NCI-H82 (cell line): Measurements from ENCODE around the gene MCRIP1.

Experiments used
- DNase-seq: peaks from one replicate; lab custom pipeline; 2025; lab: John Stamatoyannopoulos, UW

MCRIP1 gene

DNA sequence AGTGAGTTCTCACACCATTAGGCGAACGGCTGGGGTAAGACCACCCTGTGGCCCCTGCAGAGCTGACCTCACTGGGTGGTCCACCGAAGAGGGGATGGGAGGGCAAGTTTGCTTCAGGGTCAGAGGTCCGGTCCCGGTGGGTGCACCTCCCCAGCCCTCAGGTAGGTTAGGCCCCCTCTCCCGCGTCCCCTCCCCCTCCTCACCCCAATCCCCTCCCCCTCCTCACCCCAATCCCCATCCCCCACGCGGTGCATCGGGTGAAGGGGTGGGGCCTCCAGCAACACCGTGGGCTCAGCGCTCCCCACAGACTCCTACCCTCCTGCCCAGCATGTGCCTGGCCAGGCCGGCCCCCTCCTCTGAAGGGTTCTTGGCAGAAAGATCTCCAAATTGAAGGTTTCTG is 13.4 kb downstream of the MCRIP1 start:
- no peak for DNase-seq

DNA sequence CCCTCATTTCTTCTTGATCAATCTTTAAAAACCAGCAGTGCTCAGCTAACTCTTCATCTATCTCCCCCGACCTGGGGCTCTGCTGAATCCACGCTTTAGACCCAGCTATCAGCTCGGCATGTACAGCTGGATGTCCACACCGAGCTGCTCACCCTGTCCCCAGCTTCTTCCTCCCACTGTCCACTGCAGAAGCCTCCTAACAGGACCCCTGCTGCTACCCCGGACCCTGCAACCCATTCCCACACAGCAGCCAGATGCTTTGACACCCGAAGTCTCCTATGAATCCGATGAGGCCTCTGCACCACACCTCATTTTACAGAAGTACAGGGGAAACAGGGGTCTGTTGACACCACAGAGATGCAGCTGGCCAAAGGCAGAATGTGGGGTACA is 15.3 kb downstream of the MCRIP1 start:
- no peak for DNase-seq

DNA sequence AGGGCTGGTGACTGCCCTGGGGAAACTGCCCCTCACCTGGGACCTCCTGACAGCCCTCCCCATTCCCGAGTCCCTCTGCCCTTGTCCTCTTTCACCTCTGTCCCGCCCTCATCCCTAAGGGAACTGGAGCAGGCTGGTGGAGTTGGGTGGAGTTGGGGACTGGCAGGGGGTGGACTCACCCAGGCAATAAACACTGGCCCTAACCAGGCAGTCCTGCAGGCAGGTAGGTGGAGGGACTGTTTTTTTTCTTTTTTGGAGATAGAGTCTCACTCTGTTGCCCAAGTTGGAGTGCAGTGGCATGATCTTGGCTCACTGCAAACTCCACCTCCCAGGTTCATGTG is 17.5 kb downstream of the MCRIP1 start:
- no peak for DNase-seq

DNA sequence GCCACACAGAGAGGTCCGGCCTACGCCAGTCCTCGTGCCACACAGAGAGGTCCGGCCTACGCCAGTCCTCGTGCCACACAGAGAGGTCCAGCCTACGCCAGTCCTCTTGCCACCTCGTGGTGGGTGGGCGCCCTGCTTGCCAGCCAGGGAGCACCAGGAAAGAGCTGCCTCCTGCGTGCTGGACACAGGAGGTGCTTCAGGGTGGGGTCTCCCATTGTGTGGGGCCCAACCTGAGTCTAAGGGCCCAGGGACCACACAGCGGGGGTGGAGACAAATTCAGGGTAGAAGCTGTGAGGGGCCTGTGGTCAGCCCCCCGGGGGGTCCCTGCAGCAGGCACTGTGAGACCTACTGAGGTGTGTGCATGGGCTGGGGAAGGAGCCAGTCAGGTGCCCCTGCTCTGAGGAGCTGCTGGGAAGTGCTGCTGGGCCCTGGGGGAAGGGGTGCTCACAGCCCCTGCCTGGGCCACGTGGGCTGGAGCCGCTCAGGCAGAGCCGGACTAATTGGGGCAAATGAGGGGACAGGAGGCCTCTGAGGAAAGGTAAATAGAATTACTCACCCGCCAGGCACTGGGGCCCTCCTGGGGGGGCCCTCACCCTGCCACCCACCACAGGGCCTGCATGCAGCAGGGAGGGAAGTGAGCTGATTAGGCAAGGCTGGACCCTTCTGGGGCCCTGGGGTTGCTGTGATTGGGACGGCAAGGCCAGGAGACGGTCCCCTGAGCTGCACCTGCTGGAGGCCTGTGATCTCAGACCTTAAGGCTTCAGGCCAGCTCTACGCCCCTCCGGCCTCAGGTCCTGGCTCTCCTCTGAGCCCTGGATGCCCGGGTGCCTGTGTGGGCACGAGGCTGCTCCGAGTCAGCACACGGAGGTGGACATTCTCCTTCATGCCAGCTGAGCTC is 18.1 kb downstream of the MCRIP1 start:
- peak; percentile 81 for DNase-seq

DNA sequence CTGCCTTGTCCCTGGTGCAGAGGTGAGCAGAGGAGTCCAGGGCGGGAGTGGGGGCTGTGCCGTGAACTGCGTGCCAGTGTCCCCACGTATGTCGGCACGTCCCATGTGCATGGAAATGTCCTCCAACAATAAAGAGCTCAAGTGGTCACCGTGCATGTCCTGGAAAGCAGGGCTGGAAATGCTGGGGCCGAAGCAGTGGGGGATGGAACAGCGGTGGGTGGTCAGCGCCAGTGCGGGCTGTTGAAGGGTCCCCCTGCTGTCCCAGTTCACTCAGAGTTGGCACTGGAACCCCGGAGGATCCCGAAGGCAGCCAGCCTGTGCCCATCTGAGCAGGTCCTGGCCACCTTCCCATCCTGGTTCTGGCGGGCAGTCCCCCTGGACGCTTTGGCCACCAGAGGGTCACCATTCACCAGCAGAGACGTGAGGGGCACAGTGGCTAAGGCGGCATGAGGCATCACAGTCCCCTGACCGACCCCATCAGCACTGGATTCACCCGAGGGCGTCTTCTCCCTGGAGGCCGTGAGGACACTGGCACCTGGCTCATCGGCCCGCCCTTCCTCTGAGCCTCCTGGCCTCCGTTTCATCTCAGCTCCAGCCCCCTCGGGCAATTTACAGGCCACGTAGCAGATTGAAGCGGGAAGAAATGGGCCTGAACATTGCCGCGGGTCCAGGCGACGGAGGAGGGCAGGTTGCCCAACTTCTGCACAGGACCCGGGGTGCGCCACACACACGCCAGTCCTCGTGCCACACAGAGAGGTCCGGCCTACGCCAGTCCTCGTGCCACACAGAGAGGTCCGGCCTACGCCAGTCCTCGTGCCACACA is 19.0 kb downstream of the MCRIP1 start:
- DNase-seq: no peak

DNA sequence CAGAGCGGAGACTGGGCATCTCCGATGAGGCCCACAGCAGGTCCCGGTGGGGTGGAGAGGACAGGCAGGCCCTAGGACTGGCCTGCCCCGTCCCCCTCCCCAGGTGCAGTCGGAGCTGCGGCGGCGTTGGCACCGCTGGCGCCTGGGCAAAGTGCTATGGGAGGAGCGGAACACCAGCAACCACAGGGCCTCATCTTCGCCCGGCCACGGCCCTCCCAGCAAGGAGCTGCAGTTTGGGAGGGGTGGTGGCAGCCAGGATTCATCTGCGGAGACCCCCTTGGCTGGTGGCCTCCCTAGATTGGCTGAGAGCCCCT is 19.8 kb downstream of the MCRIP1 start:
- no peak for DNase-seq

DNA sequence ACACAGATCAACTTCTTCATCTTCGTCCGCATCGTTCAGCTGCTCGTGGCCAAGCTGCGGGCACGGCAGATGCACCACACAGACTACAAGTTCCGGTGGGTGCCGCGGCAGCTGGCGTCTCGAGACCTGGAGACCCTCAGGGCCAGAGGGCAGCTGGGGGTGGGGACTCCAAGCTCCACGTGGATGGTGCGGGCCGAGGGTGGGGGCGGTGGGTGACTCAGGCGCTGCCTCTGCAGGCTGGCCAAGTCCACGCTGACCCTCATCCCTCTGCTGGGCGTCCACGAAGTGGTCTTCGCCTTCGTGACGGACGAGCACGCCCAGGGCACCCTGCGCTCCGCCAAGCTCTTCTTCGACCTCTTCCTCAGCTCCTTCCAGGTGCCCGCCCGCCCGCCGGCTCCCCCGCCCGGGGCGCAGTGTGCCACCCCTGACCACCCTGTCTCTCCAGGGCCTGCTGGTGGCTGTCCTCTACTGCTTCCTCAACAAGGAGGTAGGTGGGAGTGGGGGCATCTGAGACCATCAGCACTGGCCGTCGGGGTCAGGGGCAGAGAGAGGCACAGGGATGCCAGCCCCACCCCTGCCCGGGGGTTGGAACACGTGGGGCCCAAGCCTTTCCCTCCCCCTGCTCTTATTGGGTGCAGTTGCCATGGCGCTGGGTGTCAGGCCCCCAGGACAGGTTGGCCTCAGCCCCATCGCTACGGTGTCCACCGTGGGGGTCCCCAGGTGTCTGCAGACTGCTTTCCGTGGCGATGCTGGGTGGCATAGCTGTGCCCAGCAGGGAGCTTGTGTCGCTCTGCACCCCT is 20.3 kb downstream of the MCRIP1 start:
- DNase-seq: no peak

DNA sequence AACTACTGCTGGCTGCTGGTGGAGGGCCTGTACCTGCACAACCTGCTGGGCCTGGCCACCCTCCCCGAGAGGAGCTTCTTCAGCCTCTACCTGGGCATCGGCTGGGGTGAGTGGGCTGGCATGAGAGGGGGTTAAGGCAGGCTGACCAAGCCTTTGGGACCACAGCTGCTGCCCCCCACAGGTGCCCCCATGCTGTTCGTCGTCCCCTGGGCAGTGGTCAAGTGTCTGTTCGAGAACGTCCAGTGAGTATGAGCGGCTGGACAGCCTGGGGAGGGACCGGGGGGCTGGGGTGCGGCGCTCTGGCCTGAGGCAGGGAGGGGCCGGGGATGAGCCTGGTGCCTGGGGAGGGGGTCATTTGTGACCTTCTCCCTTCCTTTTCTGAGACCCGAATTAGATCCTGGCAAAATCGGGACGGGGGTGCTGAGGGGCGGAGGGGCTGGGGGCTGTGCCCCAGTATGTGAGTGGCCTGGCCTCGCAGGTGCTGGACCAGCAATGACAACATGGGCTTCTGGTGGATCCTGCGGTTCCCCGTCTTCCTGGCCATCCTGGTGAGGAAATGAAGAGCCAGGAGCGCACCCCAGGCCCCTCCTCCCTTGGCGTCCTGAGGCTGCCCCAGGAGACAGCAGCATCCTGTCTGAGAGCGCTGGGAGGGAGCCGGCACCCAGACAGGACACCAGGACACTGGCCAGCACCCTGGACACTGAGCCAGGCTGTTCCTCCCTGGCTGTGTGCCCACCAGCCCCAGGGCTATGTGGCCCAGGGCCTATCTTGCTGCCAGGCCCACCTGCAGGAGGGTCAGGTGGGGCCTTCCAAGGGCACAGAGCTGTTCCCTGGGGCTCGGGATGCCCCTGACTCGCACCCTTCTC is 21.2 kb downstream of the MCRIP1 start:
- no peak for DNase-seq

DNA sequence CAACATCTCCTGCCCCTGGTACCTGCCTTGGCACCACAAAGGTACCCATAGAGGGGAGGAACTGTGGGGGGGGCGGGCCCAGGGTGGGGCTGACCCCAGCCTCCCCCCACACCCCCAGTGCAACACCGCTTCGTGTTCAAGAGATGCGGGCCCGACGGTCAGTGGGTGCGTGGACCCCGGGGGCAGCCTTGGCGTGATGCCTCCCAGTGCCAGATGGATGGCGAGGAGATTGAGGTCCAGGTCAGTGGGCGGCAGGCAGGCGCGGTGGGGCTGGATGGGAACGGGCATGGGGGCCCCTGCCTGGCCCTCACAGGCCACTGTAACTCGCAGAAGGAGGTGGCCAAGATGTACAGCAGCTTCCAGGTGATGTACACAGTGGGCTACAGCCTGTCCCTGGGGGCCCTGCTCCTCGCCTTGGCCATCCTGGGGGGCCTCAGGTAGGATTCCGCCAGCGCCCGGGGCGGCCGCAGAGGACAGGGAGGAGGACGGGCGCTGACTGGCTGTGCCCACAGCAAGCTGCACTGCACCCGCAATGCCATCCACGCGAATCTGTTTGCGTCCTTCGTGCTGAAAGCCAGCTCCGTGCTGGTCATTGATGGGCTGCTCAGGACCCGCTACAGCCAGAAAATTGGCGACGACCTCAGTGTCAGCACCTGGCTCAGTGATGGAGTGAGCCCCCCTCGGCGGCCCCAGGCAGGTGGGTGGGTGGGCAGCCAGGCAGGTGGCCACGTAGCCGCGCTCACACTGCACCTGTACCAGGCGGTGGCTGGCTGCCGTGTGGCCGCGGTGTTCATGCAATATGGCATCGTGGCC is 22.0 kb downstream of the MCRIP1 start:
- DNase-seq: no peak

DNA sequence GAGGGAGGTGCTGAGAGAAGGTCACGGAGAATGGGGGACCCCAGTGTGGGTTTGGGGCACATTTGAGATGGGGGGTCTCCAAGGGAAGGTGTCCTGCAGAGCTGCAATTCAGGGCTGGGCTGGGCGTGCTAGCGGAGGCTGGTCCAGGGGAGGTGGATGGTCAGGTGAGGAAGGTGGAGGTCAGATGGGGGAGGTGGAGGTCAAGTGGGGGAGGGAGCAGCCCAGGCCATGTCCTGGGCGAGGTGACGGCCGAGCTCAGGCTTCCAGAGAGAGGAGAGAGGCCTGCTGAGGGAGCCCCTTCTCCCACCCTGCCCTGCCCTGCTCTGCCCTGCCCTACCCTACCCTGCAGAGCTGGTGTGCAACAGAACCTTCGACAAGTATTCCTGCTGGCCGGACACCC is 22.6 kb downstream of the MCRIP1 start:
- no peak for DNase-seq

DNA sequence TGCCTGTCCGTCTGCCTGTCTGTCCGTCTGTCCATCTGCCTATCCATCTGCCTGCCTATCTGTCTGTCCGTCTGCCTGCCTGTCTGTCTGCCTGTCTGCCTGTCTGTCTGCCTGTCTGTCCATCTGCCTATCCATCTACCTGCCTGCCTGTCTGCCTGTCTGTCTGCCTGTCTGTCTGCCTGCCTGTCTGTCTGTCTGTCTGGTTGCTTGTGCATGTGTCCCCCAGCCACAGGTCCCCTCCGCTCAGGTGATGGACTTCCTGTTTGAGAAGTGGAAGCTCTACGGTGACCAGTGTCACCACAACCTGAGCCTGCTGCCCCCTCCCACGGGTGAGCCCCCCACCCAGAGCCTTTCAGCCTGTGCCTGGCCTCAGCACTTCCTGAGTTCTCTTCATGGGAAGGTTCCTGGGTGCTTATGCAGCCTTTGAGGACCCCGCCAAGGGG is 23.5 kb downstream of the MCRIP1 start:
- no peak for DNase-seq

DNA sequence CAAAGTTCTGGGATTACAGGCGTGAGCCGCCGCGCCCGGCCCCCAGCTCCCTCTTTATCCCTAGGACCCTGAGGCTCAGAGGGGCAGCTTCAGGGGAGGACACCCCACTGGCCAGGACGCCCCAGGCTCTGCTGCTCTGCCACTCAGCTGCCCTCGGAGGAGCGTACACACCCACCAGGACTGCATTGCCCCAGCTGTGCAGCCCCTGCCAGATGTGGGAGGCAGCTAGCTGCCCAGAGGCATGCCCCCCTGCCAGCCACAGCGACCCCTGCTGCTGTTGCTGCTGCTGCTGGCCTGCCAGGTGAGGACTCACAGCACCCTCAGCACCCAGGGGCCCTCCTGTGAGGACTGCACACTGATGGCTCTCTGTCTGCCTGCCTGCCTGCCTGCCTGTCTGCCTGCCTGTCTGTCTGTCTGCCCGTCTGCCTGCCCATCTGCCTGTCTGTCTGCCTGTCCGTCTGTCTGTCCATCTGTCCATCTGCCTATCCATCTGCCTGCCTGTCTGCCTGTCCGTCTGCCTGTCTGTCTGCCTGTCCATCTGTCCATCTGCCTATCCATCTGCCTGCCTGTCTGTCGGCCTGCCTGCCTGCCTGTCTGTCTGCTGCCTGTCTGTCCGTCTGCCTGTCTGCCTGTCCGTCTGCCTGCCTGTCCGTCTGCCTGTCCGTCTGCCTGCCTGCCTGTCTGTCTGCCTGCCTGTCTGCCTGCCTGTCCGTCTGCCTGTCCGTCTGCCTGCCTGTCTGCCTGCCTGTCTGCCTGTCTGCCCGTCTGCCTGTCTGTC is 24.1 kb downstream of the MCRIP1 start:
- no peak for DNase-seq

DNA sequence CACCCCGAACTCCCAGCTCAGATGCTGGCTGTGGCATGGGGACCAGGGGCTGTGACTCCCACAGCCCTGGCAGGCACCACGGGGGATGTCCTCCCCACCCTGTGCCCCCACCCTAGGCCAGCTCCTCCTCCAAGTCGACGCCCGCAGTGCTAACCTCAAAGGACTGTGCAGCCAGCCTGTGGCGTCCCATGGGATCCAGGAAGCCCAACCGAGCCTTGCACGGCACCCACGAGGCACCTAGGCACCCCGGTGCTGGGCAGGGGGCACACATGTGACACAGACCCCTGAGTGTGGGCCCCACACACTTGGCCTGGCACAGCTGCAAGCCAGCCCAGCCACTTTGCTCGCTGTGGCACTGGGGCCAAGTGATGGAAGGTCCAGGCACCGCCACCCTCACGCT is 25.3 kb downstream of the MCRIP1 start:
- no peak for DNase-seq

DNA sequence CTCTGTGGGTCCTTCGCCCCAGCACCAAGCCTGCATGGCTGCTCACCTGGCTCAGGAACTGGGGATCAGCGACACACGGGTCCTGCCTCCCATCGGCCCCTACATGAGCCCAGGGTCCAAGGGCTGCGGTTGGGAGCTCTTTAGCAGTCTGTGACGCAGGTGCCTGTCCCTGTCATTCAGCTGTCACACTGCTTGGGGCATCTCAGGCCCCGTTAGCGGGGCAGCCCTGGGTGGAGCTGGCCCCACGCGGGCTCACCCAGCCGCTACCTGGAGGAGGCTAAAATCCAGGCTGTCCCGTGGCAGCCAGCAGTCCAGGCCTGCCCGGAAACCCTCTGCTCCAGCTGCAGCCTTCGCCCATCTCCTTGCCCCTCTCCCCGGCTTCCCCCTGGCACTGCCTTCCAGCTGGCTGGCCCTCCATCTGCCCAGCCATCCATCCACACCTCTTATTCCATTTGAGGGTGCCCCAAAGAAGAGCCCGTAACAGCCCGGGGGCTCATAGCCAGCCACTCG is 25.8 kb downstream of the MCRIP1 start:
- DNase-seq: no peak

DNA sequence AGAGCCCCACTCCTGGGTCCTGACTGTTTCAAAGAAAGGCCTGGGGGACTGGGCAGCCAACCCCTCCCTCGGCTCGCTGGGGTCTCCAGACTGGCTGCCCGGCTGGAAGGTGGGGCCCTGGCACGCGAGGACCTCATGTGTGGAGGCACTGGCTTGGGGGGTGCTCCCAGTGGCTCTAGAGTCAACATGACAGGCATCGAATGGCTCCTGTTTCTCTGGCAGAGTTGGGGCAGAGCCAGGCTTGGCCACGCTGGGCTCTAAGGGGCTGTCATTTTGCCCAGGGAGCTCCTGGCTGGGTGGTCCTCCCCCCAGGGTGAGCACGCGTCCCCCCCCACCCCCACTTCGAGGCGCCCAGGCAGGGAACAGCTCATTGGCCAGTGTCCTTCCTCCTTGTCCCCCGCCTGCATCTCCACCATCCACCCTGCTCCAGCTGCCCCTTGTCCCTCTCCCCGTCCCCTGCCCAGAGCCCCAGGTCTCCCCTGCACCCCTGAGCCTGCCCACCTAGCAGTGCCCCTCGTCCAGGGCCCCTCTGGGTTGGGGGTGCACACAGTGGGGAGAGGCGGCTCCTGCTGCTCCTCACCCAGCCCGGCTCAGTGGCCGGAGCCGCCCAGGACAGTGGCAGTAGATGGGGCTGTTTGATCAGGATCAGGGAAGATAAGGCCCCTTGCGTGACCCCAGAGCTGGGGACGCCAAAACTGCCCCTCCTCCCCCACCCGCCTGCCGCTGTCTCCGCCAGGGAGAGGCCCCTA is 26.5 kb downstream of the MCRIP1 start:
- DNase-seq: no peak

DNA sequence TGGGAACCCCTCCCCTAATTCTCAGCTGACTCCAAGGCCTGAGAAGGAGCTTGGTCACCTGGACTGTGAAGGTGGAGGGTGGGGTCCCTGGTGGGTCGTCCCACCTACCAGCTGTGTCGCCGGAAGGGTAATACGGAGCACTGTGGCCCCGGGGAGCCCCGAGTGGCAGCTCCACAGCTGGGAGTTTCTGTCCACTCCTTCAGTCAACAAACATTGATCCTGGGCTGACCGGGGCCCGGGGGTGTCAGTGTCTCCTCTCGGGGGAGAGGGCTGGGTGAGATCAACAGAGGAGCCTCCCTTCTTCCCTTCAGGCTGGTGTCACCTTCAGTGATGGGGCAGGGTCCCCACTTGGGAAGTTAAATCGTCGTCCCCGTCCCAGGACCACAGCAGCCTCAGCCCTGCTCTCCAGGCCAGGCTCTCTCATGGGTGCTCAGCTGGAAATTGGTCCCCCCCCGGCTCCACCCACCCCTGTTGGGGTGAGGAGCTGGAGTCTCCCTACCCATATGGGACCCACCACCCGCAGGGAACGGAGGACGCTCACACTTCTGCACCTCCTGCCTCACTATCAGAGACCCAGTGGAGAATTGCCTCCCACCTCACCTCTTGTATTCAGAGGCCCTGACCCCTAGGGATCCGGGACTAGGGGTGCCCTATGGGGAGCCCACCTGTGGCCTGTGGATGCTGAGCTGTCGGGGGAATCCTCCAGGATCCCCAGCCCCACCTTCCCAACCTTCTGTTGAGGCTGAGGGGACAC is 27.2 kb downstream of the MCRIP1 start:
- no peak for DNase-seq

DNA sequence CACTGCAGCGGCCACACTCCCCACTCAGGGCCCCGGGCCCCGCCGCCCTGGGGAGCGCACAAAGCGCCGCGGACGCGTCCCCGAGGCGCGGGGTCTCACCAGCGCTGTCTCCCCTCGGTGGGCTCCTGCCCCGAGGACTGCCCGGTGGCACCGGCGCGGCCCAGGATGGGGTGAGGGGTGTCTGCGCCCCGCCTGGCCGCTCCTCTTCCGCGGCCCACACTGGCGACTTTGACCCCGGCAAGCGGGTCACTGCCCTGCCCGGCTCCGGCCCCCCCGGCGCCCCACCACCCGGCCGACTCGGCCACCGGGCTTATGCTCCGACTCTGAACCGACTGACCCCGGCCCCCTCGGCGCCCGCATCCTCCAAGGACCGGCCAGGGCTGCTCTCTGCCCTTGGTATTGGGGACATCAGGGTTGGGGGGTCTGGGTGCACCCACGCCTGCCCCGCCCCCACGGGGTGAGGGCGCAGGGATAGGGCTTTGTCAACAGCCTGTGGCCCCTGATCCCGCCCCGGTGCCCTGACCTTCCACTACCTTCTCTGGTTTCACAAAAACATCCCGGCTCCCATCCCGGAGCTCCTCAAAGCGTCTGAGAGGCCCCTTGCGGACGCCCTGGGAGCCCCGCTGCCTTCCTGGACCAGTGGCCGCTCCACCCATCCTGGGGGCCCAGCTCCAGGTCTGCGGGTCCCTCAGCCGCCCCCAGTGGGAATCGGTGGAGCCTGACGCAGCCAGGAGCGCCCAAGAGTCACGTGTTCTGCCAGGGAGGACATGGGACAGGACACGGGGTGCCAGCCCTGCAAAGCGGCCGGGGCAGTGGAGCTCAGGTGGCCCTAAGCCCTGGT is 28.3 kb downstream of the MCRIP1 start:
- no peak for DNase-seq
